Bronchial epithelial cell (primary cell): ENCODE results near the gene SDK2. TPM values are rescaled to one million over a fixed set of nuclear protein-coding genes. Genes with fewer than 3 reads are reported as not detected.

Experiments
- DNase-seq: peaks from one replicate; pipeline ENCODE4 v3.0.0-alpha.2; 2010; ENCODE audit warnings: low read depth
- FAIRE-seq: peaks from 2 replicates; lab custom pipeline; 2011; peaks lifted over from hg19 to GRCh38; lab: Jason Lieb, UNC
- H3K27me3 ChIP-seq: 2 replicates; pipeline ENCODE4 v1.5.1; 2011; ENCODE audit warnings: low read length; ENCODE audit not compliant: control insufficient read depth, insufficient read depth
- H3K36me3 ChIP-seq: 2 replicates; pipeline ENCODE4 v1.5.1; 2011; ENCODE audit warnings: low read length; ENCODE audit not compliant: control insufficient read depth, insufficient read depth
- H3K4me3 ChIP-seq: 2 replicates; pipeline ENCODE4 v1.5.1; 2011; ENCODE audit warnings: mild to moderate bottlenecking, low read depth, low read length, control low read depth
- CTCF ChIP-seq: IDR thresholded peaks from 2 replicates; pipeline ENCODE4 v1.5.1; 2011; ENCODE audit warnings: mild to moderate bottlenecking, moderate library complexity, low read length, control low read depth, inconsistent platforms; ENCODE audit not compliant: insufficient read depth, severe bottlenecking
- total RNA-seq: library from RNA; depleted of rRNA; stranded (reverse); fragments of >200 nt; gene quantifications from 2 replicates; pipeline ENCODE4 v1.2.1, GENCODE V29; 2014

SDK2 gene
- total RNA-seq, 1 donor from 2014 or later = 2.1 TPM

GRCh38 chr17:73410586-73411312 lies 233.5 kb downstream of the SDK2 start:
- FAIRE-seq (no peak), DNase-seq (no peak)
- Histone ChIP-seq H3K27me3 (no peaks in the 10 kb centered on the region), H3K36me3 (peaks cover 5% of the 10 kb centered on the region), H3K4me3 (no peak overlapping the region)
- TF ChIP-seq CTCF = no peak

GRCh38 chr17:73404246-73404645 lies 240.0 kb downstream of the SDK2 start:
- Histone ChIP-seq H3K27me3 (no peaks in the 10 kb centered on the region), H3K4me3 (no peak overlapping the region), H3K36me3 (peaks cover 5% of the 10 kb centered on the region)
- TF ChIP-seq CTCF = no peak
- no peak for FAIRE-seq
- DNase-seq = no peak

GRCh38 chr17:73402466-73402865 lies 241.8 kb downstream of the SDK2 start:
- Histone ChIP-seq H3K4me3 (no peak overlapping the region), H3K27me3 (no peaks in the 10 kb centered on the region), H3K36me3 (peaks cover 11% of the 10 kb centered on the region)
- FAIRE-seq (no peak), DNase-seq (no peak)
- TF ChIP-seq CTCF = no peak

- no peak for TF ChIP-seq CTCF
- Histone ChIP-seq H3K4me3 (no peak overlapping the region), H3K27me3 (no peaks in the 10 kb centered on the region), H3K36me3 (peaks cover 11% of the 10 kb centered on the region)
- no peak for FAIRE-seq
- DNase-seq = no peak
These were observed 242.3 kb downstream of the SDK2 start for GRCh38 chr17:73401911-73402310.

GRCh38 chr17:73400915-73401545 lies 243.2 kb downstream of the SDK2 start:
- no peak for FAIRE-seq
- no peak for TF ChIP-seq CTCF
- no peak for DNase-seq
- no peaks in the 10 kb centered on the region for H3K27me3 ChIP-seq
- peaks cover 11% of the 10 kb centered on the region for H3K36me3 ChIP-seq
- H3K4me3 ChIP-seq = no peak overlapping the region
